HFFc6 (cell line): Measurements from ENCODE around the gene POMP. TPM values are rescaled to one million over a fixed set of nuclear protein-coding genes. Genes with fewer than 3 reads are reported as not detected.
A peak's percentile ranks its signal among the peaks of the same experiment; 100 is the strongest.
"Not testable (repeated sequence)": the region's sequence is repeated elsewhere in the genome, so short reads cannot be mapped to it uniquely, and the experiment has no call there.

Experiments used
- DNase-seq: peaks from one replicate; pipeline ENCODE4 v3.0.0-alpha.2; 2018
- H3K27ac Mint-ChIP-seq: 2 replicates; pipeline ENCODE4 v1.8.0; 2020; ENCODE audit warnings: mild to moderate bottlenecking, mixed read lengths
- H3K27me3 Mint-ChIP-seq: 2 replicates; pipeline ENCODE4 v1.8.0; 2021; ENCODE audit warnings: mild to moderate bottlenecking, moderate library complexity, mixed read lengths; ENCODE audit not compliant: insufficient read depth
- H3K36me3 Mint-ChIP-seq: 2 replicates; pipeline ENCODE4 v1.8.0; 2021; ENCODE audit warnings: low read depth, mixed read lengths
- H3K4me1 Mint-ChIP-seq: 2 replicates; pipeline ENCODE4 v1.8.0; 2020; ENCODE audit warnings: low read depth, mixed read lengths
- H3K4me3 Mint-ChIP-seq: 2 replicates; pipeline ENCODE4 v1.8.0; 2020; ENCODE audit warnings: mild to moderate bottlenecking, moderate library complexity, mixed read lengths
- H3K9me3 Mint-ChIP-seq: 2 replicates; pipeline ENCODE4 v1.8.0; 2020; ENCODE audit warnings: mild to moderate bottlenecking, mixed read lengths
- CTCF ChIP-seq: fragments of 200-600 bp; sonication (generic); IDR thresholded peaks from 2 replicates; pipeline ENCODE4 v1.5.0; 2021; ENCODE audit warnings: antibody characterized with exemption, mild to moderate bottlenecking
- total RNA-seq, 6 experiments: library from RNA; stranded (reverse); fragmentation: NEBNext Ultra II Directional; extraction: Animal tissue kit (Norgen Biotek cat#: 25700); gene quantifications; 2 replicates in 1 of 6; 3 replicates in 5 of 6; pipeline ENCODE4 v1.2.3, GENCODE V29; 2021

POMP gene
- total RNA-seq, 6 experiments from 2014 or later, result 156 to 175 (median 165) TPM

- H3K9me3 Mint-ChIP-seq, result no peaks in the 10 kb centered on the region
- H3K4me1 Mint-ChIP-seq, result no peaks in the 10 kb centered on the region
- H3K36me3 Mint-ChIP-seq, result peaks cover 12% of the 10 kb centered on the region
- H3K27me3 Mint-ChIP-seq, result peaks cover 3% of the 10 kb centered on the region; the same call in 1 of the 2 replicates
- DNase-seq, result no peak
- no peak overlapping the region for H3K27ac Mint-ChIP-seq
- no peak for TF ChIP-seq CTCF
- no peak overlapping the region for H3K4me3 Mint-ChIP-seq
Measured at GRCh38 chr13:28680541-28680940, 21.6 kb downstream of the POMP start.

GRCh38 chr13:28683169-28683568 lies 24.2 kb downstream of the POMP start:
- H3K4me3 Mint-ChIP-seq, H3K27ac Mint-ChIP-seq, DNase-seq, H3K4me1 Mint-ChIP-seq, H3K27me3 Mint-ChIP-seq, H3K36me3 Mint-ChIP-seq, H3K9me3 Mint-ChIP-seq: not testable (repeated sequence)

GRCh38 chr13:28684257-28684656 lies 25.3 kb downstream of the POMP start:
- Mint-ChIP-seq H3K27ac (no peak overlapping the region), H3K9me3 (peaks cover 10% of the 10 kb centered on the region), H3K27me3 (no peaks in the 10 kb centered on the region; the same call in 1 of the 2 replicates), H3K4me3 (no peak overlapping the region), H3K4me1 (no peaks in the 10 kb centered on the region), H3K36me3 (peaks cover 5% of the 10 kb centered on the region)
- no peak for TF ChIP-seq CTCF
- no peak for DNase-seq

- peaks cover 17% of the 10 kb centered on the region for H3K9me3 Mint-ChIP-seq
- no peak for DNase-seq
- no peaks in the 10 kb centered on the region for H3K4me1 Mint-ChIP-seq
- TF ChIP-seq CTCF, result no peak
- H3K36me3 Mint-ChIP-seq, result peaks cover 5% of the 10 kb centered on the region
- no peaks in the 10 kb centered on the region; the same call in 1 of the 2 replicates for H3K27me3 Mint-ChIP-seq
- H3K27ac Mint-ChIP-seq, result no peak overlapping the region
- no peak overlapping the region for H3K4me3 Mint-ChIP-seq
Measured at GRCh38 chr13:28685114-28685513, 26.2 kb downstream of the POMP start.

- no peak for TF ChIP-seq CTCF
- Mint-ChIP-seq H3K27ac (no peak overlapping the region), H3K27me3 (no peaks in the 10 kb centered on the region; the same call in 1 of the 2 replicates), H3K9me3 (peaks cover 17% of the 10 kb centered on the region), H3K4me3 (no peak overlapping the region), H3K4me1 (no peaks in the 10 kb centered on the region), H3K36me3 (peaks cover 5% of the 10 kb centered on the region)
- DNase-seq, result no peak
Measured at GRCh38 chr13:28685892-28686291, 27.0 kb downstream of the POMP start.

- H3K27ac Mint-ChIP-seq, result peak overlapping the region; percentile 48; the same call in 1 of the 2 replicates
- peak; percentile 70 for DNase-seq
- peaks cover 20% of the 10 kb centered on the region for H3K4me1 Mint-ChIP-seq
- H3K9me3 Mint-ChIP-seq, H3K36me3 Mint-ChIP-seq, H3K27me3 Mint-ChIP-seq: not testable (repeated sequence)
- peak overlapping the region; percentile 70 for H3K4me3 Mint-ChIP-seq
Measured at GRCh38 chr13:28693605-28694491, 34.9 kb downstream of the POMP start.
